GM18520 (cell line): Measurements from ENCODE around the gene RTN4.

Experiments used
- ATAC-seq: cut with Tn5 transposase; IDR thresholded peaks from one replicate; pipeline ENCODE4 v1.9.1; 2021; ENCODE audit not compliant: unreplicated experiment

Gene RTN4

GRCh38 chr2:54975175-54975574 lies 75.1 kb downstream of the RTN4 start:
- no peak for ATAC-seq

- ATAC-seq = no peak
Measured at GRCh38 chr2:54969940-54970338, 80.3 kb downstream of the RTN4 start.

DNA sequence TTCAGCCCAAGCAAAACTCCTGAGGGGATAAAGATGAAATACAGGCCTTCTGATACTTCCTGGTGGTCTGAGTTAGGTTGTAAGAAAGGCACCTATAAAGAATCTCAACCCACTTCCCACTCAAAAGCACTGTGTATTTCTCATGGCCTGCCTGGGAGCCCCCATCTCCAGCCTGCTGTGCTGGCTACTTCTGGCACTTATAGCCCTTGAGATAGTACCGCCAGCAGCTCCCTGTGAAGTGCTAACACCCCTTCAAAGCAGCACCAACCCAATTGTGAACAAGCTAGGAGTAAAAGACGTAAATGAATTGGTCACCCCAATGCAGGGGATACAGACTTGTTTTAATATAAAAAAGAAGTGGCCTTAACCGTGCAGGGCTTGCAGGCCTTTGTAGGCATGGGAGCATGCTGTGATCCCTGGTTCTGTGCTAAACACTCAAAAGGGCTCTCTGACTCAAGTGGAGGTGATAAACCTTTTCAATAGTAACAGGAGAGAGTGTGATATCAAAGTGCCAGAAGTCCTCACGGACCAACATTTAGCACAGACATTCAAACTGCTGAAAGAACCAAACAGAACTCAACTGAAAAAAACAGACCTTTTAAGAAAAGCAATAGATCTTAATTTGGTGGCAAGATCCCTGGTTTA lies 80.8 kb downstream of the RTN4 start:
- ATAC-seq = no peak

- ATAC-seq = no peak
Measured at GRCh38 chr2:54968561-54969218, 81.6 kb downstream of the RTN4 start.

- no peak for ATAC-seq
Measured at GRCh38 chr2:54967759-54968365, 82.4 kb downstream of the RTN4 start.

GRCh38 chr2:54967269-54967668 lies 83.0 kb downstream of the RTN4 start:
- ATAC-seq = no peak

- no peak for ATAC-seq
Measured at GRCh38 chr2:54966837-54967236, 83.4 kb downstream of the RTN4 start.

GRCh38 chr2:54966165-54966832 lies 84.0 kb downstream of the RTN4 start:
- ATAC-seq = no peak

DNA sequence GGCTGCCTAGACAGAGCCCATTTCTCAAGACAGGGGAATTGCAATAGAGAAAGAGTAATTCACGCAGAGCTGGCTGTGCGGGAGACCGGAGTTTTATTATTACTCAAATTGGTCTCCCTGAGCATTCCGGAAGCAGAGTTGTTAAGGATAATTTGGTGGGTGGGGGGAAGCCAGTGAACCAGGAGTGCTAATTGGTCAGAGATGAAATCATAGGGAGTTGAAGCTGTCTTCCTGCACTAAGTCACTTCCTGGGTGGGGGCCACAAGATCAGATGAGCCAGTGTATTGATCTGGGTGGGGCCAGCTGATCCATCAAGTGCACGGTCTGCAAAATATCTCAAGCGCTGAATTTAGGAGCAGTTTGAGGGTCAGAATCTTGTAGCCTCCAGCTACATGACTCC lies 84.8 kb downstream of the RTN4 start:
- ATAC-seq = no peak

GRCh38 chr2:54964816-54965215 lies 85.4 kb downstream of the RTN4 start:
- no peak for ATAC-seq

- ATAC-seq = no peak
Measured at GRCh38 chr2:54964271-54964670, 86.0 kb downstream of the RTN4 start.

DNA sequence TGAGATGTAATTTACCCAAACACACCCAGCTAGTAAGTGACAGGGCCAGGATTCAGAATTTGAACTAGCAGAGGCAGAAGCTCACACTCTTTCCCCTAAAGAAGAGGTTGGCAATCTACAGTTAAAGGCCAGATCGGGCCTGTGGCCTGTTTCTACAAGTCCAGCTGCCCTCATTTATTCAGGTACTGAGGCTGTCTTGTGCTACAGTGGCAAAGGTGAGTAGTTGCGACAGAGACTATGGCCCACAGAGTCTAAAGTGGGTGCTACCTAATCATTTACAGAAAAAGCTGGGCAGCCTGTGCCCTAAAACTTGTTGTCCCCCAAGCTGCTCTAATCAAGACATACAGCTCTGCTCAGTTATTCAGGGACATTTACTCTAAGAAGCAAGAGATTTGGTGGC lies 86.8 kb downstream of the RTN4 start:
- no peak for ATAC-seq

DNA sequence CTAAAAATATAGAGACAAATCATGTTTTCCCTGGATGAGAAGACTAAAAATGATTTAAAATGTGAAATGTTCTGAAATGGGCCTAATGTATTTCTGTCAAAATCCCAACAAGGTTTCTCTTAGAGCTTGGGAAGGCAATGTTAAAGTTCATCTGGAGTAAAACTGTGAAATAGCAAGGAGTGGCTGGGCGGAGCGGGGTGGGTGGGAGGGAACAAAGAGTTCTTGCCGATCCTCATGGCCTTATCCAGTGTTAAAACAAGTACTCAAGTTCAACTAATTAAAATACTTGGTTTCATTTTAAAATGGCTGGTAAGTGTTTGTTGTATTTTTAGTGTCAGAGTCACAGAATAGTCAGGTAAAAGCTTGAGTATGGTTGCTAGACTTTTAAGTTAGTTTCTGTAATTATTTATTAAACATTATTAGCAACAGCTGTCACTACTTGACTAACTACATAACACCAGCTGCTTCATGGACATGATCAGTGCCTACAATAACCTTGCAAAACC lies 87.3 kb downstream of the RTN4 start:
- ATAC-seq = no peak

GRCh38 chr2:54962511-54962910 lies 87.7 kb downstream of the RTN4 start:
- no peak for ATAC-seq

- ATAC-seq = no peak
Measured at GRCh38 chr2:54960164-54960563, 90.1 kb downstream of the RTN4 start.

DNA sequence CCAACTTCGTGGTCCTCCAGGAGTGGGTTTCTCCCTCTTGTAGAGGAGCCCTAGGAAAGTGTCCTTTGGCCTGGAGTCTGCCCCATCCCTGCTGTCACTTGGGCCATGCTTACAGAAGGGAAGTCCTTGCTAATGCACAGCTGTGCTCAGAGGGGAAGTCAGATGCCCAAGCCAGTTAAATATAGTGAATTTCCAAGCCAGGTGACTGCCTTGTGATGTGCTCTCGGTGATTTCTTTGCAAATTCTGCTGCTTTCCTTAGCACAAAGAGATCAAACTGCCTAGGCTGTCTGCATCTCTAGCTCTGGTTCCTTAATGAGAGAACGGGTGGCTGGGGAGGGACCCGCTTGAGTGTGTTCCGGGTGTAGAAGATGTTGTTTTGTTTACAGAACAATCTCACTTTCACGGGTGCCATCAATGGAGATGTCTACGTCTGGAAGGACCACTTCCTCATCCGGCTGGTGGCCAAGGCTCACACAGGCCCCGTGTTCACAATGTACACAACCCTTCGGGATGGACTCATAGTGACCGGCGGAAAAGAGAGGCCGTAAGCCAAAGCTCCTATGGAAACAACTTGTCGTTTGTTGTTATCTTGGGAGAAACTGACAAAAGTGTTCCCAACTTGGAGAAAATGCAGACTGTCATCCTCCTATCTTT lies 91.4 kb downstream of the RTN4 start:
- ATAC-seq = no peak

GRCh38 chr2:54957321-54957999 lies 92.8 kb downstream of the RTN4 start:
- ATAC-seq = no peak

- no peak for ATAC-seq
Measured at GRCh38 chr2:54956111-54956627, 94.1 kb downstream of the RTN4 start.

DNA sequence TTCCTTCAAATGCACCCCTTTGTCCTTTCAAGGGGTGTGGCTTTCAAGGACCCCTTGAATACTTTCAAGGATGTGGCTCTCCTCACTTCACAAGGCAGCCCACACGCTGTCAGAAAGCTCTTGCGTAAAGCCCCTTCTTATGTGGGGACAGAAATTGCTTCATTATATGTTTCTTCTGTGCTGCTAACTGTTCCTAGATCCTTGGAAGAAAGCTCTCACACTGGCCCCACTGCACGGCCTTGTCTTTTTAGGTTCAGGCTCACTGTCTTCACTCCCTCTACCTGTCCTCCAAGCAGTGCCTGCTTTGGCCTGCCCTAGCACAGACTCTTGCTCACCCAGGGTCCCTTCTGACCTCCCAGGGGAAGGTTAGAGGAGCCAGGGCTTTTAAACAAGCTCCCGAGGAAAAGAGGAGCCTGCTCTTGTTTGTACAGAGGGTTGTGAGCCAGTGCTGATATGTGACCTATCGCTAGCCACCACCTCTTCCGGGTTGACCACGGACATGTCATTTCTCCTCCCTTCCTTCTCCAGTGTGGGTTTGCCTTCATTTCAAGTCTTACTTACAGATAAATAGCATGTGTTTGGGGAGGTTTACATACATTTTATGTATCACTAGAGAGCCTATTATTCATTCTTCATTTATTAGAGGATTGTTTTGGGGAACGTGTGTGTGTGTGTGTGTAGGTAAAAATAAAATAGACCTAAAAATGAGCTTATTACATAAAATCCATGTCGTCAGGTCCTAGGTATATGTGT lies 94.7 kb downstream of the RTN4 start:
- no peak for ATAC-seq
